ENCODE measurements around the gene ARHGAP40. TPM values are rescaled to one million over a fixed set of nuclear protein-coding genes. Genes with fewer than 3 reads are reported as not detected.

The ARHGAP40 gene
- total and polyA plus RNA-seq, 2 of the 13 experiments (the other 11 are each of a cell fraction or from before 2014, with no cell fraction given) = 0.75 to 2.1 TPM

- TF ChIP-seq ZNF687 (CRISPR knock-in tag; IDR thresholded peaks at IDR 0.05) = 0 out of 2 replicates have a peak, but pooled peaks have one; percentile 13
- TF ChIP-seq MAFK (conservative IDR thresholded peaks at IDR 0.05 in 1 of 2, IDR thresholded peaks at IDR 0.05 in 1 of 2; ENCODE audit: low read length in 2 of 2) = no peak
- TF ChIP-seq ZFP36L2 (CRISPR knock-in tag; IDR thresholded peaks at IDR 0.05) = no peak
Observed at GRCh38 chr20:38590676-38591473, 10.7 kb upstream of the ARHGAP40 start (continued).

- no peak for DNase-seq (ENCODE audit: low spot score)
- FAIRE-seq = no peak
- Histone ChIP-seq H3K27ac (ENCODE audit: extremely low read length, insufficient read depth, low read length) (no peak overlapping the region), H4K20me1 (ENCODE audit: insufficient read depth, low read length) (no peaks in the 10 kb centered on the region), H3K9me3 (ENCODE audit: low read length) (no peaks in the 10 kb centered on the region), H3K36me3 (replicated peaks in 1 of 2; ENCODE audit: control insufficient read depth in 1 of 2, insufficient read depth in 2 of 2, low read length in 2 of 2) (no peaks in the 10 kb centered on the region), H3K4me1 (ENCODE audit: insufficient read depth, low read length) (peaks cover 24% of the 10 kb centered on the region; the same call in 1 of the 2 replicates), H3K27me3 (ENCODE audit: control insufficient read depth in 1 of 2, insufficient read depth in 2 of 2, low read length in 2 of 2) (peaks cover 2 to 31% of the 10 kb centered on the region in 2 experiments; a peak in 4 of 5 replicates), H3K79me2 (ENCODE audit: insufficient read depth, low read length) (no peaks in the 10 kb centered on the region), H3K9ac (ENCODE audit: insufficient read depth, low read depth, low read length) (no peak overlapping the region), H3K4me2 (ENCODE audit: low read depth, low read length) (no peak overlapping the region), H2AFZ (ENCODE audit: low read length) (no peak overlapping the region), H3K4me3 (replicated peaks in 1 of 3; ENCODE audit: insufficient read depth in 1 of 3, low read depth in 2 of 3, low read length in 3 of 3) (no peak overlapping the region)
- BruUV-seq (replicated peaks) = no TSS peak
- intact Hi-C loops (cut with micrococcal nuclease; ENCODE audit: unreplicated experiment) = no loop called here
- POLR2A ChIA-PET = no interaction called here
- peak; percentile 41 for ATAC-seq
- CTCF ChIA-PET (ENCODE audit: low intra/inter-chr PET ratio, low total read pairs) = no interaction called here
- in situ Hi-C loops (cut with HindIII; ENCODE audit: extremely low pct_ligation_motif_present, low pct_unique_long_range_greater_than_20kb) = no loop called here
- WGBS (ENCODE audit: low lambda C conversion rate) = 59% methylated on average over 21 of the region's 21 CpGs
- TF ChIP-seq SNAPC4 (CRISPR knock-in tag; IDR thresholded peaks at IDR 0.05) (no peak), ZNF234 (CRISPR knock-in tag; conservative IDR thresholded peaks at IDR 0.05) (no peak)
Observed at GRCh38 chr20:38591474-38592410, 9.9 kb upstream of the ARHGAP40 start.
